GM19463 (cell line): ENCODE measurements around the gene GMPS.
"Not testable (repeated sequence)": the region's sequence is repeated elsewhere in the genome, so short reads cannot be mapped to it uniquely, and the experiment has no call there.

Experiments used
- ATAC-seq: cut with Tn5 transposase; IDR thresholded peaks from one replicate; pipeline ENCODE4 v1.9.1; 2021; ENCODE audit warnings: mild to moderate bottlenecking, moderate library complexity; ENCODE audit not compliant: unreplicated experiment

GMPS gene

GRCh38 chr3:155870133-155870944, at the start of gene GMPS:
Gene GMPS (plus strand): TSS chr3:155870650. CDS start chr3:155870871, 221 bp downstream.
- peak; percentile 87 for ATAC-seq

- ATAC-seq, result not testable (repeated sequence)
Observed at GRCh38 chr3:155828490-155829098, 41.9 kb upstream of the GMPS start.

GRCh38 chr3:155835341-155836071, 34.9 kb upstream of the GMPS start:
- ATAC-seq, result no peak

GRCh38 chr3:155843569-155843968, 26.9 kb upstream of the GMPS start:
- ATAC-seq, result peak; percentile 60

- no peak for ATAC-seq
Observed at GRCh38 chr3:155846119-155846518, 24.3 kb upstream of the GMPS start.

GRCh38 chr3:155847993-155848392, 22.5 kb upstream of the GMPS start:
- no peak for ATAC-seq

GRCh38 chr3:155849404-155849803, 21.0 kb upstream of the GMPS start:
- not testable (repeated sequence) for ATAC-seq

- ATAC-seq, result no peak
Observed at GRCh38 chr3:155852341-155852740, 18.1 kb upstream of the GMPS start.

GRCh38 chr3:155853214-155854140, 17.0 kb upstream of the GMPS start:
- peak; percentile 1 for ATAC-seq

- ATAC-seq, result peak; percentile 91
Observed at GRCh38 chr3:155854141-155854940, 16.1 kb upstream of the GMPS start, which contains the start of gene SLC33A1. Gene SLC33A1 (minus strand): TSS chr3:155854427. CDS start chr3:155853997, 430 bp downstream.

GRCh38 chr3:155859859-155860258, 10.6 kb upstream of the GMPS start:
- ATAC-seq, result no peak

GRCh38 chr3:155860424-155860823, 10.0 kb upstream of the GMPS start:
- ATAC-seq, result not testable (repeated sequence)

GRCh38 chr3:155861476-155862183, 8.8 kb upstream of the GMPS start:
- no peak for ATAC-seq

GRCh38 chr3:155862290-155862982, 8.0 kb upstream of the GMPS start:
- not testable (repeated sequence) for ATAC-seq

- no peak for ATAC-seq
Observed at GRCh38 chr3:155863072-155863784, 7.2 kb upstream of the GMPS start.

GRCh38 chr3:155869691-155870090, 759 bp upstream of the GMPS start:
- no peak for ATAC-seq

- ATAC-seq, result peak; percentile 21
Observed at GRCh38 chr3:155870945-155871745, 695 bp downstream of the GMPS start.
